ENCODE measurements around the gene ANKMY2. TPM values are rescaled to one million over a fixed set of nuclear protein-coding genes. Genes with fewer than 3 reads are reported as not detected.

ANKMY2 gene
- total RNA-seq, 4 donors from 2014 or later = 7.4 to 15.9 (median 11.4) TPM

GRCh38 chr7:16638282-16639280 is 7.0 kb downstream of the ANKMY2 start:
- TF ChIP-seq CTCF (IDR thresholded peaks at IDR 0.05) = no peak
- no peak for DNase-seq (ENCODE audit: low spot score)
- no peak for ATAC-seq (ENCODE audit: low FRiP score)

GRCh38 chr7:16637379-16637778 is 8.2 kb downstream of the ANKMY2 start:
- DNase-seq (ENCODE audit: low spot score) (no peak), ATAC-seq (ENCODE audit: low FRiP score) (no peak)
- no peak for TF ChIP-seq CTCF (IDR thresholded peaks at IDR 0.05)

GRCh38 chr7:16636555-16637101 is 8.9 kb downstream of the ANKMY2 start:
- no peak for DNase-seq (ENCODE audit: low spot score)
- no peak for ATAC-seq (ENCODE audit: low FRiP score)
- no peak for TF ChIP-seq CTCF (IDR thresholded peaks at IDR 0.05)

- DNase-seq (ENCODE audit: low spot score) = no peak
- no peak for TF ChIP-seq CTCF (IDR thresholded peaks at IDR 0.05)
- ATAC-seq (ENCODE audit: low FRiP score) = no peak
These were observed 11.2 kb downstream of the ANKMY2 start for GRCh38 chr7:16634271-16634738.

- TF ChIP-seq CTCF (IDR thresholded peaks at IDR 0.05) = no peak
- no peak for DNase-seq (ENCODE audit: low spot score)
- no peak for ATAC-seq (ENCODE audit: low FRiP score)
These were observed 14.9 kb downstream of the ANKMY2 start for GRCh38 chr7:16630654-16631053.

GRCh38 chr7:16627236-16627635 is 18.3 kb downstream of the ANKMY2 start:
- DNase-seq (ENCODE audit: low spot score) (no peak), ATAC-seq (ENCODE audit: low FRiP score) (no peak)
- TF ChIP-seq CTCF (IDR thresholded peaks at IDR 0.05) = no peak
